Activated CD4-positive, alpha-beta T cell treated with anti-CD3 and anti-CD28 coated beads, Interleukin-2, amount 10 ng/mL, durations not matched to agents 7 days and 5 days (primary cell): ENCODE results near the gene UBXN7. TPM values are rescaled to one million over a fixed set of nuclear protein-coding genes. Genes with fewer than 3 reads are reported as not detected.

Source experiments
- total RNA-seq, 2 experiments: library from RNA; stranded (reverse); gene quantifications; one replicate each; pipeline ENCODE4 v1.2.3, GENCODE V29; 2021

The UBXN7 gene
- total RNA-seq, 2 experiments from 2014 or later: 54.4 to 64.8 TPM

Other genes starting within 250 kb of the UBXN7 start
- not detected for gene ZDHHC19, start 221.0 kb downstream of the UBXN7 start, total RNA-seq
- not detected for gene SLC51A, start 215.9 kb downstream of the UBXN7 start, total RNA-seq
- 10 to 100 TPM; 69.5 to 69.7 TPM for gene PCYT1A, start 144.7 kb downstream of the UBXN7 start, total RNA-seq
- 10 to 100 TPM; 20.3 to 23.0 TPM for gene DYNLT2B, start 114.2 kb downstream of the UBXN7 start, total RNA-seq
- gene TM4SF19, start 94.0 kb downstream of the UBXN7 start, total RNA-seq: not detected
- 10 to 100 TPM; 37.5 to 38.7 TPM for gene RNF168, start 71.3 kb upstream of the UBXN7 start, total RNA-seq
- gene SMCO1, start 82.9 kb upstream of the UBXN7 start, total RNA-seq: not detected
- gene WDR53, start 136.1 kb upstream of the UBXN7 start, total RNA-seq: 10 to 100 TPM; 19.5 to 24.8 TPM
- gene FBXO45, start 136.2 kb upstream of the UBXN7 start, total RNA-seq: 10 to 100 TPM; 14.9 to 15.0 TPM
- 10 to 100 TPM; 36.6 to 40.6 TPM for gene NRROS, start 207.3 kb upstream of the UBXN7 start, total RNA-seq